IgD-negative memory B cell (primary cell): ENCODE results near the gene LRTM1. TPM values are rescaled to one million over a fixed set of nuclear protein-coding genes. Genes with fewer than 3 reads are reported as not detected.

ENCODE experiments used
- H3K27ac Mint-ChIP-seq, 3 donors: one replicate each; pipeline ENCODE4 v1.8.0; 2020 to 2022; ENCODE audit warnings: mild to moderate bottlenecking in 3 of 3, mixed read lengths in 3 of 3, moderate library complexity in 1 of 3
- H3K27me3 Mint-ChIP-seq: one replicate; pipeline ENCODE4 v1.8.0; 2021; ENCODE audit warnings: mixed read lengths
- H3K36me3 Mint-ChIP-seq: one replicate; pipeline ENCODE4 v1.8.0; 2020; ENCODE audit warnings: mild to moderate bottlenecking, mixed read lengths
- H3K4me1 Mint-ChIP-seq, 3 donors: one replicate each; pipeline ENCODE4 v1.8.0; 2020 to 2022; ENCODE audit warnings: mixed read lengths in 3 of 3, mild to moderate bottlenecking in 1 of 3
- H3K4me3 Mint-ChIP-seq, 4 donors: one replicate each; pipeline ENCODE4 v1.8.0; 2020 to 2022; ENCODE audit warnings: mild to moderate bottlenecking in 4 of 4, mixed read lengths in 4 of 4, moderate library complexity in 3 of 4
- H3K9me3 Mint-ChIP-seq, 3 donors: one replicate each; pipeline ENCODE4 v1.8.0; 2020 to 2021; ENCODE audit warnings: mixed read lengths in 3 of 3, mild to moderate bottlenecking in 1 of 3
- polyA plus RNA-seq: library from polyadenylated mRNA; unstranded; fragments of 300-500 nt; fragmentation: Illumina TruSeq; gene quantifications from one replicate; pipeline ENCODE4 v1.2.3, GENCODE V29; 2021

Gene LRTM1
- polyA plus RNA-seq, 1 donor from 2014 or later: not detected

- Mint-ChIP-seq H3K27ac (no peak overlapping the region), H3K4me1 (peaks cover 0 to 2% (median 0%) of the 10 kb centered on the region in 3 donors), H3K36me3 (no peaks in the 10 kb centered on the region), H3K27me3 (no peaks in the 10 kb centered on the region), H3K9me3 (peaks cover 0 to 4% (median 2%) of the 10 kb centered on the region in 3 donors), H3K4me3 (no peak overlapping the region)
Measured at GRCh38 chr3:54917174-54917573, 10.7 kb downstream of the LRTM1 start.

DNA sequence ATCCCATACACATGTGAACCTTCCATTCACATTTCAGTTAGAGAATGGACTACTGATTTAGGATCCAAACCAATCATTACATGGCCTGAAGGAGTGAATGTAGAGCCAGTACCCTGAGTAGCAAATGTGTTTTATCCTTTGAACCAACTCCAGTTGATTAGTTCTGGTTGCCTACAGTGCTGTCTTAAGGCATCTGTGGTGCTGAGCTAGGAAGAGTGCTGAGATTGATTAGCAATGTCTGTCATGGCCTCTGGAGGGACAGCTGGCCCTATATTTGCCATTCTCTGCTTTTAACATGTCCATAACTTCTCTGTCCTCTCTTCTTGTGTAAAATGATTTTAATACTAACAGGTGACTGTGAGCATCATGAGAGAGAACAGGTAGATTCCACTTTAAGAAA lies 11.1 kb downstream of the LRTM1 start:
- H3K36me3 Mint-ChIP-seq: no peaks in the 10 kb centered on the region
- H3K27ac Mint-ChIP-seq: no peak overlapping the region
- peaks cover 0 to 2% (median 0%) of the 10 kb centered on the region in 3 donors for H3K4me1 Mint-ChIP-seq
- H3K9me3 Mint-ChIP-seq: peaks cover 0 to 5% (median 2%) of the 10 kb centered on the region in 3 donors
- H3K27me3 Mint-ChIP-seq: no peaks in the 10 kb centered on the region
- no peak overlapping the region for H3K4me3 Mint-ChIP-seq

DNA sequence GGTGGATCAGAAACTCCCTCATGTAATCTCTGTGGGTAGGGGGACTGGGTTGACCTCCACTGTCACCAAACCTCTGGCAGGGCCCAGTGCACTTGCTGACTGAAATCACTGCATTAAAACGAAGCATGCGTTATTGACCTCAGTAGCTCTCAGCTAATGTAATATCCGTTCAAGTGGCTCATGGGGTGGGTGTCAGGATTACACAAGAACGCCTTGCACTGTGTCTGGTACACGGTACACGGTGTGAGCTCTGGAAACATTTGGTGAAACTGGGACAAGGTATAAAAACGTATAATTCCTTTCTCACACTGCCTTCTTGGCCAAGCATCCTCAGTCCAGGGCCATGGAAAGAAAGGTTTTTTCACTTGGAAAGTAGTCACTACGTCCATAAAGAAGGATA lies 11.9 kb downstream of the LRTM1 start:
- no peak overlapping the region for H3K4me3 Mint-ChIP-seq
- no peak overlapping the region for H3K27ac Mint-ChIP-seq
- H3K36me3 Mint-ChIP-seq: no peaks in the 10 kb centered on the region
- peaks cover 0 to 2% (median 0%) of the 10 kb centered on the region in 3 donors for H3K4me1 Mint-ChIP-seq
- H3K9me3 Mint-ChIP-seq: peaks cover 0 to 7% (median 2%) of the 10 kb centered on the region in 3 donors
- H3K27me3 Mint-ChIP-seq: no peaks in the 10 kb centered on the region

- Mint-ChIP-seq H3K9me3 (peaks cover 0 to 8% (median 2%) of the 10 kb centered on the region in 3 donors), H3K36me3 (no peaks in the 10 kb centered on the region), H3K4me1 (peaks cover 0 to 2% (median 0%) of the 10 kb centered on the region in 3 donors), H3K27ac (no peak overlapping the region), H3K27me3 (no peaks in the 10 kb centered on the region), H3K4me3 (no peak overlapping the region)
Measured at GRCh38 chr3:54915181-54915580, 12.7 kb downstream of the LRTM1 start.

- Mint-ChIP-seq H3K27me3 (no peaks in the 10 kb centered on the region), H3K4me1 (peaks cover 0 to 2% (median 0%) of the 10 kb centered on the region in 3 donors), H3K36me3 (no peaks in the 10 kb centered on the region), H3K4me3 (no peak overlapping the region), H3K9me3 (peaks cover 0 to 8% (median 2%) of the 10 kb centered on the region in 3 donors), H3K27ac (no peak overlapping the region)
Measured at GRCh38 chr3:54914180-54914579, 13.7 kb downstream of the LRTM1 start.

DNA sequence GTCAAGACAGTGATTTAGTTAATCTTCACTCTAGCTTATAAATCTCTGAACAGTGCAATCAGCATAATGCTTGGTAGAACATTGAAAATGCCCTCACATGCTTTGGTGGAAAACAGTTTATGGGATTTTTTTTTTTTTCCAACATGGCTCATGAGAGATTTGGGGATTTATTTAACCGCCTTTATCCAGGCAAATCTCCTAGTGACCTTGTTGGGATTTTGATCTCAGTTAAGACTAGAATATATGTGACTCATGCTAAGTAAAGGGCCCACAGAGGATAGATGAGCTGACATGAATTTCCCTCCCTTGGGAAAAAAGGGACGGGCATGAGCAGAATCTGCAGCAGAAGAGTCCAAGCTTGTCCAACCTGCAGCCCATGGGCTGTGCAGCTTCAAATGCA lies 18.7 kb downstream of the LRTM1 start:
- Mint-ChIP-seq H3K27me3 (no peaks in the 10 kb centered on the region), H3K36me3 (no peaks in the 10 kb centered on the region), H3K4me3 (no peak overlapping the region), H3K4me1 (no peaks in the 10 kb centered on the region), H3K9me3 (peaks cover 0 to 8% (median 2%) of the 10 kb centered on the region in 3 donors), H3K27ac (no peak overlapping the region)

- Mint-ChIP-seq H3K4me3 (no peak overlapping the region), H3K9me3 (peaks cover 0 to 4% (median 2%) of the 10 kb centered on the region in 3 donors), H3K36me3 (no peaks in the 10 kb centered on the region), H3K4me1 (no peaks in the 10 kb centered on the region), H3K27me3 (no peaks in the 10 kb centered on the region), H3K27ac (no peak overlapping the region)
Measured at GRCh38 chr3:54906763-54907162, 21.1 kb downstream of the LRTM1 start.

DNA sequence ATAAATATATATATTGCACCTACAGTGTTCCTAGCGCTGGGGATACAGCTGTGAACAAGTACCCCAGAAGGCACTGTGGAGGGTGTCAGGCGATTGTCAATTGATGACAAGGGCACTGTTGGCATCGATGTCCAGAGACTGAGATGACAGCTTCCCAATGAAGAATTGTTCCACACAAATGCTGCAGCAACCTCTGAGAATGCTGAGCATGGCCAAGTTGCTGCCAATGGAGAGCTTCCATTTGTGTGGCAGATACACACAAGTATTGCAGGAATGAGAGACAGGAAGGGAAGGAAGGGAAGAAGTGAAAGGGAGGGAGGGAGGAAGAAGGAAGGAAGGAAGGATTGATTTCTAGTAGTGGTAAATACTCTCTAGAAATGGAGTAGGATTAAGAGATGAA lies 21.9 kb downstream of the LRTM1 start:
- Mint-ChIP-seq H3K4me3 (no peak overlapping the region), H3K36me3 (no peaks in the 10 kb centered on the region), H3K27me3 (no peaks in the 10 kb centered on the region), H3K27ac (no peak overlapping the region), H3K9me3 (peaks cover 0 to 5% (median 2%) of the 10 kb centered on the region in 3 donors), H3K4me1 (no peaks in the 10 kb centered on the region)

- Mint-ChIP-seq H3K4me1 (no peaks in the 10 kb centered on the region), H3K9me3 (peaks cover 0 to 5% (median 2%) of the 10 kb centered on the region in 3 donors), H3K4me3 (no peak overlapping the region), H3K27me3 (no peaks in the 10 kb centered on the region), H3K36me3 (no peaks in the 10 kb centered on the region), H3K27ac (no peak overlapping the region)
Measured at GRCh38 chr3:54905261-54905888, 22.5 kb downstream of the LRTM1 start.

DNA sequence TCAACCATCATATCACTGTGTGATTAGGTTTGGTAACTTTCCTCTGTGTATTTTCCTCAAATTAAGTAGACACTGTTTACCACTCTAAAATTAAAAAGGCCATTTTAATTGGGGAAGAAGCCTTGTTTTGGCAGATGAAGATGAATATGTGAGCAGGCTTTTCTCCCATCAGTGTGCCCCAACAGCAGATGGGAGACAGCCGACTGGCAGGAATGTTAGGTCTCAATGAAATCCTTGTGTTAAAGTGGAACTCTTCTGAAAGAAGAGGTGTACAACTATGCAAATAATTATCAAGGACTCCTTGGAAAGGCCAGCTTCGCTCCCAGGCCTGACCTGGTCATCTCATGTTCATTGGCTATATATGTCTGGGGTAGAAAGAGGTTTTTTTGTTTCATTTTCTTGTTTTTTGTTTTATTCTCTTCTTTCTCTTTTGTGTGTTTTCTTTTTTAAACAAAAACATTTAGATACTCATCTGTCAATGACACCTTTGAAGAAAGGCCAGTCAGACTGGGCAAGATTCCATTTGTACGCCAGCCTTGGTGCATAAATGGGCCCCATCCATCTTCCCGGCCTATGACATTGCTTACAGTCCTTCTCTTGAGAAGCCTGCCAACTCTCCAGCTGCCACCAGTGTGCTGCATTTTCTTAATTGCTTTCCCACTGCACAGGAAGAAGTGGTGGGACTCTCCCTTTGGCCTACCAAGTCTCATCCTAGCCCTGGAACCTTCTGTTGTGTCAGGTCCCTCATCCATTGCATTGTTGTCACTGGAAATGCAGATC lies 25.8 kb downstream of the LRTM1 start:
- peaks cover 0 to 5% (median 0%) of the 10 kb centered on the region in 3 donors for H3K9me3 Mint-ChIP-seq
- no peaks in the 10 kb centered on the region for H3K4me1 Mint-ChIP-seq
- no peak overlapping the region for H3K4me3 Mint-ChIP-seq
- H3K27ac Mint-ChIP-seq: no peak overlapping the region
- H3K36me3 Mint-ChIP-seq: no peaks in the 10 kb centered on the region
- H3K27me3 Mint-ChIP-seq: no peaks in the 10 kb centered on the region

DNA sequence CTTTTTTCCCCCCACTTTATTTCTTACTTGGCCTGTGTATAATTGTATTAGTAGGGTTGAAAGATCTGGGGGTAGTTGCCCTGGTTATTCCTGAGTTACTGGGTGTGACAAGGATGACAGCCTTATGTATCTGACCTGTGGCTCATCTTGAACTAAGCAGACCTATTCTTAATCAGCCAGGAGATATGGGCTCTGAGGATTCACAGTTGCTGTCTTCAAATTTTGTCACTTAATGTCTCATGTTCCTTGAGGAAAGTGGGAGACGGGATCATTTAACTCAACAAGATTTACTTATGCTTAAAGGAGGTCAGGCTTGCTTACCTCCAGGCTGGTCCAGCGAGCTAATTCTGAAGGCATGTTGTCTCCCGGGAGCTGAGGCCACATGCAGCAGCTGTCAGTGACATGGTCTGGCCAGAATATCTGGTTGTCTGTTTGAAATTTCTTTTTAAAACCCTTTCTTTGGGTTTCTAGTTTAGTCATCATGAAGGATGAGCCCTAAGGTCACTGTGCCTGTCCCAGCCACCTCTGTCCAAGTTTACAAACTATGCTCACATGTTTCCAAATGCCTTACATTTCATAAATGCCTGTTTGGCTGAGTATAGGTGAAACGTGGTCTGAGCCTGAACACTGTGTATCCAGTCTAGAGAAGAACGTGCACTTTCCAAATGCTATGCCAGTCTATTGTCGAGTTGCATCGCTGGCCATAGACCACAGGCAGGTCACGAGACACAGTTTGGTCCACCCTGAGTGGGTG lies 26.8 kb downstream of the LRTM1 start:
- Mint-ChIP-seq H3K4me1 (no peaks in the 10 kb centered on the region), H3K27me3 (no peaks in the 10 kb centered on the region), H3K4me3 (peak overlapping the region in 1 of 4 donors; percentile 23), H3K27ac (no peak overlapping the region), H3K9me3 (peaks cover 0 to 5% (median 0%) of the 10 kb centered on the region in 3 donors), H3K36me3 (no peaks in the 10 kb centered on the region)

GRCh38 chr3:54899273-54899672 lies 28.6 kb downstream of the LRTM1 start:
- no peak overlapping the region for H3K4me3 Mint-ChIP-seq
- no peak overlapping the region for H3K27ac Mint-ChIP-seq
- peaks cover 3% of the 10 kb centered on the region for H3K36me3 Mint-ChIP-seq
- H3K9me3 Mint-ChIP-seq: peaks cover 0 to 5% (median 0%) of the 10 kb centered on the region in 3 donors
- no peaks in the 10 kb centered on the region for H3K27me3 Mint-ChIP-seq
- H3K4me1 Mint-ChIP-seq: no peaks in the 10 kb centered on the region

DNA sequence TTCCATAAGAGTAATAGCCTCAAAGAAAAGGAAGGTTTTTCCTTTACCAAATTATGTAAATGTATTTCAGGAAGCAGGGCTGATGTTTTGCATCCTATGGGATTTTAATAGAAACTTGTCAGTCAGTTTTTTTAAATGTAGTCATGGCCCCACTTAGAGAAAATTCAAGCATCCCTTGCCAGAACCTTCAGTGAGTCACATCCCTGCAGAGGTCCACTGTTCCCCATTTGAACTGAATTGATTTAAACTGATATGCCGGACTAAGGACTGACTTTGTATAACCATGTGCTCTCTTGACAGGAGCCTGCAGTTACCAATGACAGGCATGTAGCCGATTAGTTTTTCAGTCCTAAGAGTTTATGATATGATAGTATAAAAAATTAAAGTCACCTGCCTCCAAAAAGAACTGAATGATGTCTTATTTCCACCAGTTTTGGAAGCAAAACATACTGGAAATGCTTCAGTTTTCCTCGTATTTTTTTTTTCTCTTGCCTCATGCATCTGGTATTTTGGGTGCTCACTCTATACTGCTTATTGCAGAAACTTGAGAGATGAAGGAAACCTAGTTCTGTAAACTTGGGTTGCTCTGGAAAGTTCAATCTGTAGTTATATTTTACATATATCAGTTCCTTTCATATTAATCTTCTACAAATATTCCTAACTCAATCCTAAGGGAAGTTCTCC lies 30.7 kb downstream of the LRTM1 start:
- Mint-ChIP-seq H3K4me3 (no peak overlapping the region), H3K9me3 (peaks cover 0 to 4% (median 0%) of the 10 kb centered on the region in 3 donors), H3K36me3 (peaks cover 3% of the 10 kb centered on the region), H3K27ac (no peak overlapping the region), H3K27me3 (no peaks in the 10 kb centered on the region), H3K4me1 (no peaks in the 10 kb centered on the region)

DNA sequence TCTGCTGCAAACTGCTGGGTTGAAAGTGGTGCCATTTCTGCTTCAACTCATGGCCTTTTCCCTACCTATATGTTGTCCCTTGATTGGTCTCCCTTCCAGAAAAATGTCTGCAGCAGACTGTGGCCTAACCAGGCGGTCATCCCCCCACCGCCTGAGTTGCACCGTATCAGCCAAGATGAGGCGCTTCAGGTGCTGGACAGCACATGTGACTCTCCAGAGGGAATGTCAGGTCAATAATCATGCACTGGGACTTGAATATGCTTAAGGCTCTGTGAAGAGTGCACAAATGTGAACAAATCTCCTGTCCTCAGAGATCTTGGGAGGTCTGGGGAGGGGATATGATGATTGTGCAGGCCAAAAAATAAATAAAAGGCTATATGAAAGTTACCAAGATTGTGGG lies 32.2 kb downstream of the LRTM1 start:
- Mint-ChIP-seq H3K4me3 (no peak overlapping the region), H3K36me3 (peaks cover 3% of the 10 kb centered on the region), H3K27ac (no peak overlapping the region), H3K4me1 (no peaks in the 10 kb centered on the region), H3K9me3 (no peaks in the 10 kb centered on the region), H3K27me3 (no peaks in the 10 kb centered on the region)

- no peak overlapping the region for H3K27ac Mint-ChIP-seq
- no peaks in the 10 kb centered on the region for H3K9me3 Mint-ChIP-seq
- H3K36me3 Mint-ChIP-seq: peaks cover 3% of the 10 kb centered on the region
- H3K4me3 Mint-ChIP-seq: no peak overlapping the region
- no peaks in the 10 kb centered on the region for H3K27me3 Mint-ChIP-seq
- H3K4me1 Mint-ChIP-seq: no peaks in the 10 kb centered on the region
Measured at GRCh38 chr3:54892168-54892567, 35.7 kb downstream of the LRTM1 start.
